Cardiac muscle cell (in vitro differentiated cells and primary cell): ENCODE measurements around the gene KMT2B. TPM values are rescaled to one million over a fixed set of nuclear protein-coding genes. Genes with fewer than 3 reads are reported as not detected.
A peak's percentile ranks its signal among the peaks of the same experiment; 100 is the strongest.

Experiments used
- DNase-seq, 2 donors: peaks; one replicate each; pipeline versions ENCODE4 v3.0.0 to v3.0.0-alpha.2; 2010 to 2017; ENCODE audit warnings: low read depth in 1 of 2, low spot score in 1 of 2
- H3K27ac ChIP-seq: fragments of 200-600 bp; sonication (generic); 2 replicates; pipeline ENCODE4 v1.5.1; 2016
- H3K27me3 ChIP-seq: fragments of 200-600 bp; sonication (generic); 2 replicates; pipeline ENCODE4 v1.6.0; 2016; ENCODE audit warnings: control low read depth
- H3K36me3 ChIP-seq: fragments of 200-600 bp; sonication (generic); 2 replicates; pipeline ENCODE4 v1.5.1; 2016; ENCODE audit warnings: control low read depth
- H3K4me1 ChIP-seq: fragments of 200-600 bp; sonication (generic); 2 replicates; pipeline ENCODE4 v1.8.1; 2017; ENCODE audit warnings: low read depth, mild to moderate bottlenecking, mixed run types
- H3K4me3 ChIP-seq: fragments of 200-600 bp; sonication (generic); 2 replicates; pipeline ENCODE4 v1.5.1; 2016; ENCODE audit warnings: mild to moderate bottlenecking
- H3K9me3 ChIP-seq: fragments of 200-600 bp; sonication (generic); 2 replicates; pipeline ENCODE4 v1.5.1; 2017; ENCODE audit warnings: low read depth, mild to moderate bottlenecking, control low read depth
- polyA plus RNA-seq: library from polyadenylated mRNA; unstranded; fragments of >200 nt; fragmentation: Nextera tagmentation; extraction: Ambion mirVana; gene quantifications from 2 replicates; pipeline ENCODE4 v1.2.1, GENCODE V29; 2016
- total RNA-seq: library from RNA; depleted of rRNA; stranded (reverse); fragments of >200 nt; gene quantifications from 2 replicates; pipeline ENCODE4 v1.2.3, GENCODE V29; 2016
- TF ChIP-seq, protein P1 (sequence below): IDR thresholded peaks from 2 replicates; pipeline ENCODE4 v1.5.1; 2012; ENCODE audit warnings: low read depth, mild to moderate bottlenecking, low read length

Gene KMT2B
- total and polyA plus RNA-seq, 2 experiments from 2014 or later, result 8.9 to 38.1 TPM

DNA sequence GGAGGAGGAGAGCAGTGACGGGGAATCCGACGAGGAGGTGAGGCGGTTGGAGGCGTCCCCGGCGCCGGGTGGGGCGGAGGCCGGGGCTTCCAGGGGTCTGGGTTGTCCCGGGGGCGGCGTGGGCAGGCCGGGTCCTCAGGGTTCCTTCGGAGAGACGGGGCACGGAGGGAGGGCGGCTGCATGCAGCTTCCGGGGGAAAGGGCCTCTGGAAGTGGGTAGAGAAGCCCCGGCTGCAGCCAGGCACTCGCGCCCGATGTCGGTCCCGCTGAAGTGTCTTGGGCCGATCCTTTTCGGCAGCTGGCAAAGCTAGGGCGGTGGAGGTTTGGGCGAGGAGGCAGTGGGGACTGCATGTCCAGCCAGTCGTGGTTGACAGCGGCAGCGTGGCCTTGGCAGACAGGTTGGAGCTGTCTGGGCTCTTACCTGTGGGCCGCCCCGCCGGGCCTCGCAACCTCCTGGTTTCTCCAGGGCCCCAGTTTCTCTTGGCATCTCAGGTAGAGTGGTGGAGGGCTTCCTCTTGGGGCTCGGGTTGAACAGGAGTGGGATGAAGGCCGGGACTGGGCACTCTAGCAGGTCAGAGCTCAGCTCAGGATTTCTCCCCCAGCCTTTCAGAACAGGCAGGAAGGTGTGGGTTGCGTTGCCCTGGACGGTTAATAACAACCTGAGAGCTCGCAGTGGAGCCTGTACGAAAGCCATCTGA, 690 bp downstream of the KMT2B start:
- peak overlapping the region; percentile 96 for H3K27ac ChIP-seq
- H3K27me3 ChIP-seq, result no peaks in the 10 kb centered on the region
- H3K9me3 ChIP-seq, result no peaks in the 10 kb centered on the region
- TF ChIP-seq, protein P1, sequence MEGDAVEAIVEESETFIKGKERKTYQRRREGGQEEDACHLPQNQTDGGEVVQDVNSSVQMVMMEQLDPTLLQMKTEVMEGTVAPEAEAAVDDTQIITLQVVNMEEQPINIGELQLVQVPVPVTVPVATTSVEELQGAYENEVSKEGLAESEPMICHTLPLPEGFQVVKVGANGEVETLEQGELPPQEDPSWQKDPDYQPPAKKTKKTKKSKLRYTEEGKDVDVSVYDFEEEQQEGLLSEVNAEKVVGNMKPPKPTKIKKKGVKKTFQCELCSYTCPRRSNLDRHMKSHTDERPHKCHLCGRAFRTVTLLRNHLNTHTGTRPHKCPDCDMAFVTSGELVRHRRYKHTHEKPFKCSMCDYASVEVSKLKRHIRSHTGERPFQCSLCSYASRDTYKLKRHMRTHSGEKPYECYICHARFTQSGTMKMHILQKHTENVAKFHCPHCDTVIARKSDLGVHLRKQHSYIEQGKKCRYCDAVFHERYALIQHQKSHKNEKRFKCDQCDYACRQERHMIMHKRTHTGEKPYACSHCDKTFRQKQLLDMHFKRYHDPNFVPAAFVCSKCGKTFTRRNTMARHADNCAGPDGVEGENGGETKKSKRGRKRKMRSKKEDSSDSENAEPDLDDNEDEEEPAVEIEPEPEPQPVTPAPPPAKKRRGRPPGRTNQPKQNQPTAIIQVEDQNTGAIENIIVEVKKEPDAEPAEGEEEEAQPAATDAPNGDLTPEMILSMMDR, result no peak
- peaks cover 6% of the 10 kb centered on the region for H3K4me1 ChIP-seq
- peaks cover 18% of the 10 kb centered on the region for H3K36me3 ChIP-seq
- H3K4me3 ChIP-seq, result peak overlapping the region; percentile 87
- DNase-seq, result peak; percentile 24 to 41

DNA sequence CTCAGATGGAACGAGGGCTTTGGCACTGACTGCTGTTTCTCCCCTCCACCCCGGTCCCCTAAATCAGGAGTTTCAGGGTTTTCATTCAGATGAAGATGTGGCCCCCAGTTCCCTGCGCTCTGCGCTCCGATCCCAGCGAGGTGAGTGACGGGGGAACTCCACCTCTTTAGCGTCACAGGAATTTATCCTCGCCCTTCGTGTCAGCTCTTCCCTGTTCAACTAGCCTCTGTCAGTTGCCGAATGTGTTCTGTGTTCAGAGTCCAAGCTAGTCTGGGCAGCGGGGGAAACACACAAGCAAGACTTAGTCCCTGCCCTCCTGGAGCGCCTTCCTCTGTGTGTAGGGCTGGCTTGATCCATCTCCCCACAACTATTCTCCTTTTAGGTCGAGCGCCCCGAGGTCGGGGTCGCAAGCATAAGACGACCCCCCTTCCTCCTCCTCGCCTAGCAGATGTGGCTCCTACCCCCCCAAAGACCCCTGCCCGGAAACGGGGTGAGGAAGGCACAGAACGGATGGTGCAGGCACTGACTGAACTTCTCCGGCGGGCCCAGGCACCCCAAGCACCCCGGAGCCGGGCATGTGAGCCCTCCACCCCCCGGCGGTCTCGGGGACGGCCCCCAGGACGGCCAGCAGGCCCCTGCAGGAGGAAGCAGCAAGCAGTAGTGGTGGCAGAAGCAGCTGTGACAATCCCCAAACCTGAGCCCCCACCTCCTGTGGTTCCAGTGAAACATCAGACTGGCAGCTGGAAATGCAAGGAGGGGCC, 1.8 kb downstream of the KMT2B start:
- Histone ChIP-seq H3K27ac (peak overlapping the region; percentile 96), H3K27me3 (no peaks in the 10 kb centered on the region), H3K4me1 (peaks cover 6% of the 10 kb centered on the region), H3K36me3 (peaks cover 29% of the 10 kb centered on the region), H3K4me3 (peak overlapping the region; percentile 87), H3K9me3 (no peaks in the 10 kb centered on the region)
- no peak for DNase-seq
- TF ChIP-seq, protein P1, result no peak

DNA sequence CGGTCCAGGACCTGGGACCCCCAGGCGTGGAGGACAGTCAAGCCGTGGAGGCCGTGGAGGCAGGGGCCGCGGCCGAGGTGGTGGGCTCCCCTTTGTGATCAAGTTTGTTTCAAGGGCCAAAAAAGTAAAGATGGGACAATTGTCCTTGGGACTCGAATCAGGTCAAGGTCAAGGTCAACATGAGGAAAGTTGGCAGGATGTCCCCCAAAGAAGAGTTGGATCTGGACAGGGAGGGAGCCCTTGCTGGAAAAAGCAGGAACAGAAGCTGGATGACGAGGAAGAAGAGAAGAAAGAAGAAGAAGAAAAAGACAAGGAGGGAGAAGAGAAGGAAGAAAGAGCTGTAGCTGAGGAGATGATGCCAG, 2.3 kb downstream of the KMT2B start:
- H3K4me3 ChIP-seq, result no peak overlapping the region
- no peak overlapping the region for H3K27ac ChIP-seq
- H3K27me3 ChIP-seq, result no peaks in the 10 kb centered on the region
- TF ChIP-seq, protein P1, result no peak
- peaks cover 34% of the 10 kb centered on the region for H3K36me3 ChIP-seq
- no peak for DNase-seq
- H3K9me3 ChIP-seq, result no peaks in the 10 kb centered on the region
- peaks cover 6% of the 10 kb centered on the region for H3K4me1 ChIP-seq

- no peak for DNase-seq
- peaks cover 5% of the 10 kb centered on the region for H3K4me1 ChIP-seq
- no peaks in the 10 kb centered on the region for H3K9me3 ChIP-seq
- TF ChIP-seq, protein P1, result no peak
- no peaks in the 10 kb centered on the region for H3K27me3 ChIP-seq
- H3K4me3 ChIP-seq, result no peak overlapping the region
- H3K27ac ChIP-seq, result no peak overlapping the region
- H3K36me3 ChIP-seq, result peaks cover 39% of the 10 kb centered on the region
Observed at GRCh38 chr19:35720648-35721047, 2.8 kb downstream of the KMT2B start.

- TF ChIP-seq, protein P1, result no peak
- no peak overlapping the region for H3K27ac ChIP-seq
- H3K4me1 ChIP-seq, result no peaks in the 10 kb centered on the region
- H3K36me3 ChIP-seq, result peaks cover 43% of the 10 kb centered on the region
- H3K4me3 ChIP-seq, result no peak overlapping the region
- no peaks in the 10 kb centered on the region for H3K27me3 ChIP-seq
- DNase-seq, result no peak
- no peaks in the 10 kb centered on the region for H3K9me3 ChIP-seq
Observed at GRCh38 chr19:35721374-35721773, 3.6 kb downstream of the KMT2B start.
